Mammary epithelial cell (primary cell): ENCODE results near the gene NOVA1.

ENCODE experiments used
- CTCF ChIP-seq, 2 donors: IDR thresholded peaks in 1 of 2; conservative IDR thresholded peaks in 1 of 2; 2 replicates each; pipeline ENCODE4 v1.5.1; 2011 to 2012; ENCODE audit warnings: inconsistent platforms in 2 of 2, low read length in 2 of 2, mild to moderate bottlenecking in 2 of 2, control low read depth in 1 of 2, low read depth in 1 of 2; ENCODE audit not compliant: insufficient read depth in 1 of 2; ENCODE audit errors: extremely low read depth in 1 of 2
- EZH2 ChIP-seq: IDR thresholded peaks from 2 replicates; pipeline ENCODE4 v1.6.1; 2012; ENCODE audit warnings: low read length, inconsistent platforms, borderline replicate concordance

GRCh38 chr14:26525085-26525484 is 72.7 kb downstream of the NOVA1 start:
- TF ChIP-seq CTCF (conservative IDR thresholded peaks at IDR 0.05 in 1 of 2, IDR thresholded peaks at IDR 0.05 in 1 of 2; ENCODE audit: extremely low read depth in 1 of 2, insufficient read depth in 1 of 2, low read depth in 1 of 2, low read length in 2 of 2): no peak
- no peak for TF ChIP-seq EZH2
